Testis (tissue), 3 donors: ENCODE data around the gene BAHCC1. TPM values are rescaled to one million over a fixed set of nuclear protein-coding genes. Genes with fewer than 3 reads are reported as not detected.

ENCODE experiments used
- DNase-seq: peaks from one replicate; pipeline ENCODE4 v3.0.0-alpha.2; 2019
- H3K27ac ChIP-seq, 2 donors: fragments of 200-600 bp; sonication (generic); one replicate each; pipeline ENCODE4 v1.5.1; 2019
- H3K27me3 ChIP-seq: fragments of 200-600 bp; sonication (generic); one replicate; pipeline ENCODE4 v1.5.1; 2019
- H3K36me3 ChIP-seq: fragments of 200-600 bp; sonication (generic); one replicate; pipeline ENCODE4 v1.5.1; 2017; ENCODE audit warnings: low read depth; ENCODE audit errors: missing control alignments
- H3K4me1 ChIP-seq: fragments of 200-600 bp; sonication (generic); one replicate; pipeline ENCODE4 v1.5.1; 2019
- H3K4me3 ChIP-seq, 2 donors: fragments of 200-600 bp; sonication (generic); one replicate each; pipeline ENCODE4 v1.5.1; 2017 to 2019
- H3K9me3 ChIP-seq: fragments of 200-600 bp; sonication (generic); one replicate; pipeline ENCODE4 v1.5.1; 2017
- CTCF ChIP-seq, 3 experiments: fragments of 450-650 bp in 2 of 3; fragments of 200-600 bp in 1 of 3; sonication (generic) in 1 of 3; IDR thresholded peaks; one replicate each; pipeline ENCODE4 v1.5.1; 2016 to 2019; ENCODE audit warnings: antibody characterized with exemption in 3 of 3, mild to moderate bottlenecking in 2 of 3, moderate library complexity in 1 of 3
- POLR2A ChIP-seq: fragments of 450-650 bp; IDR thresholded peaks from one replicate; pipeline ENCODE4 v1.6.1; 2017; ENCODE audit warnings: antibody characterized with exemption, mild to moderate bottlenecking, moderate library complexity
- WGBS, 2 donors: methylation state at CpG; one replicate each; pipeline ENCODE4 v1.1.5; 2018; 5-methylcytosine and 5-hydroxymethylcytosine counted together
- intact Hi-C: fragments of 100-400 bp; cut with DNase I; formaldehyde crosslinking; loops from one replicate; pipeline ENCODE4 v1.15.1; 2023; ENCODE audit warnings: low total_unique reads
- polyA plus RNA-seq: library from polyadenylated mRNA; stranded (reverse); fragments of 350-450 nt; fragmentation: Illumina TruSeq; extraction: RNeasy Lipid Tissue Mini Kit (QIAGEN cat#74804); gene quantifications from one replicate; pipeline ENCODE4 v1.2.3, GENCODE V29; 2014; ENCODE audit warnings: low read depth, low replicate concordance; ENCODE audit not compliant: insufficient read depth
- total RNA-seq, 2 donors: library from RNA; depleted of rRNA; stranded (reverse); fragments of >200 nt; gene quantifications; one replicate each; pipeline ENCODE4 v1.2.3, GENCODE V29; 2016

The BAHCC1 gene
- total and polyA plus RNA-seq, 3 donors from 2014 or later = 11.3 to 30.2 (median 29.2) TPM

DNA sequence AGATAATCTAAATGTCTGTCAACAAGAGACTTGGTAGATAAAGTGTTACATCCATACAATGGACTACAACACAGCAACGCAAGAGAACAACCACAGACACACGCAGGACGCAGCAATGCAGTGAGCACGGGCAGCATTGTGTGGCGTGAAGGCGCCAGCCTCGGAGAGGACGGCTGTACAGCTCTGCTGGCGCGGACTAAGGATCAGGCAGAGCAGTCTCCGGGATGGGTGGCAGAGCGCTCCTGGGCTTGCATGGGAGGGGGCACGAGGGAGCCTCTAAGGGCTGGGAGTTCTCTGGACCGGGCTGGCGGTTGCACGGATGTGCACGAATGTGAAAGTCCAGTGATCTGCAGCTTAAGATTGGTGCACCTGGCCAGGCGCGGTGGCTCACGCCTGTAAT, 82.9 kb downstream of the BAHCC1 start:
- Histone ChIP-seq H3K4me1 (peaks cover 19% of the 10 kb centered on the region), H3K27me3 (no peaks in the 10 kb centered on the region), H3K4me3 (no peak overlapping the region), H3K36me3 (no peaks in the 10 kb centered on the region), H3K9me3 (no peaks in the 10 kb centered on the region), H3K27ac (no peak overlapping the region)
- DNase-seq = no peak
- intact Hi-C loops = no loop called here
- TF ChIP-seq CTCF (IDR thresholded peaks at IDR 0.05) = no peak
- TF ChIP-seq POLR2A = no peak
- WGBS, 2 donors = 93 to 94% methylated on average over 20 of the region's 20 CpGs

DNA sequence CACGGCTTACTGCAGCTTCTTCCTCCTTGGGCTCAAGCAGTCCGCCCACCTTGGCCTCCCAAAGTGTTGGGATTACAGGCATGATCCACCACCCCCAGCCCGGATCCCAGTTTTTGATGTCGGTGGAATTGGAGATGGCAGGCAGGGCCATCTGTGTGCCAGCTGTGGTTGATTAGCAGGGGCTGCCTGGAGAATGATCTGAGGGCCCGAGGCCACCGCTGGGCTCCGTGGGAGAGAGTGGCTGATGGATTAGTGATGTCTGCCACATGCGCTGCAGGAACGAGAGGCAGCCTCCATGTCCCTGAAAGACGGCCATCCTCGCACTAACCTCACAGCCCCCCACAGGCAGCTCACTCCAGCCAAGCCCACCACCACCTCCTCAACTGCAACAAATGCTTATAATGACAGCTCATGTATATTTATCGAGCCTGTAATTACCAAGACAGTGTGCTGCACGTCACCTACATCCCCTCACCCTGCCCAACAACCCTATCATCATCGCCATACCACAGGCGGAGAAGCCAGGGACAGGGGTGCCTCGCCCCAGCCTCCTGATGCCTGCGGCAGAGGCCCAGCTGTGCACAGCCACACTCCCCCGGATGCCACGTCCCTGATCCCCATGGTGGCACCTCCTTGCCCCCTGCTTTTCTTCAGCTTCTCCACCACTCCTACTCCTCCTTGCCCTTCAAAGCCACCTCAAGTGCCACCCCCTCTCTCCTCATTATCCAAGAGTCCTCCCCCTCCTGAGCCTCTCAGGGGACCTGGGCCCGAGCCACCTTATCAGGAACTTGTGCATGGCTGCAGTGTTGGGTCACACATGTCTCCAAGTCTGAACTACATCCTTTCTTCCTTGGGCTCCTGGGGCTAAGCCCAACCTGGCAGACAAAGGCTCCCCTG, 84.2 kb downstream of the BAHCC1 start:
- peak overlapping the region in 1 of 2 donors; percentile 65 for H3K27ac ChIP-seq

GRCh38 chr17:81480140-81481072, 85.1 kb downstream of the BAHCC1 start:
- no peaks in the 10 kb centered on the region for H3K27me3 ChIP-seq
- H3K4me1 ChIP-seq = peaks cover 24% of the 10 kb centered on the region
- intact Hi-C loops = loop anchor here (5.0 kb wide), 1 partner anchor 228 kb away; no protein-coding TSS in a partner anchor
- peak; percentile 87 for DNase-seq
- H3K4me3 ChIP-seq = no peak overlapping the region
- no peaks in the 10 kb centered on the region for H3K9me3 ChIP-seq
- TF ChIP-seq POLR2A (no peak), CTCF (IDR thresholded peaks at IDR 0.05) (peak in 1 of 3 experiments; percentile 20)
- 22 to 29% methylated on average over 17 to 21 of the region's 21 CpGs for WGBS, 2 donors
- peak overlapping the region; percentile 1 to 65 for H3K27ac ChIP-seq
- no peaks in the 10 kb centered on the region for H3K36me3 ChIP-seq

More for the DNA sequence above, 84.2 kb downstream of the BAHCC1 start:
- Histone ChIP-seq H3K4me3 (no peak overlapping the region), H3K4me1 (peaks cover 24% of the 10 kb centered on the region), H3K36me3 (no peaks in the 10 kb centered on the region), H3K27me3 (no peaks in the 10 kb centered on the region), H3K9me3 (no peaks in the 10 kb centered on the region)
- WGBS, 2 donors = 66 to 78% methylated on average over 20 of the region's 20 CpGs
- TF ChIP-seq POLR2A = no peak
- TF ChIP-seq CTCF (IDR thresholded peaks at IDR 0.05) = no peak
- intact Hi-C loops = loop anchor here (5.0 kb wide), 1 partner anchor 227 kb away; no protein-coding TSS in a partner anchor
- DNase-seq = no peak

- Histone ChIP-seq H3K27me3 (no peaks in the 10 kb centered on the region), H3K27ac (peak overlapping the region in 1 of 2 donors; percentile 1), H3K36me3 (no peaks in the 10 kb centered on the region), H3K9me3 (no peaks in the 10 kb centered on the region), H3K4me1 (peaks cover 24% of the 10 kb centered on the region), H3K4me3 (peak overlapping the region; percentile 25 to 56)
- WGBS, 2 donors = 4 to 14% methylated on average over 5 to 52 of the region's 94 CpGs
- peak; percentile 77 for DNase-seq
- intact Hi-C loops = loop anchor here (5.0 kb wide), 1 partner anchor 229 kb away; no protein-coding TSS in a partner anchor
- TF ChIP-seq CTCF (IDR thresholded peaks at IDR 0.05) = no peak
- no peak for TF ChIP-seq POLR2A
Measured at GRCh38 chr17:81481073-81481799, 86.0 kb downstream of the BAHCC1 start.
